NCI-H2196 (cell line): Measurements from ENCODE around the gene PROK1.

Source experiments
- DNase-seq: peaks from one replicate; lab custom pipeline; 2025; ENCODE audit not compliant: unreplicated experiment; lab: John Stamatoyannopoulos, UW

The PROK1 gene

GRCh38 chr1:110487726-110488125, 36.8 kb downstream of the PROK1 start:
- DNase-seq: no peak

- DNase-seq: no peak
Observed at GRCh38 chr1:110488161-110488560, 37.2 kb downstream of the PROK1 start.

GRCh38 chr1:110488867-110489266, 37.9 kb downstream of the PROK1 start:
- DNase-seq: no peak

GRCh38 chr1:110489406-110489805, 38.5 kb downstream of the PROK1 start:
- no peak for DNase-seq

- no peak for DNase-seq
Observed at GRCh38 chr1:110489973-110490542, 39.1 kb downstream of the PROK1 start.

- no peak for DNase-seq
Observed at GRCh38 chr1:110490791-110491451, 40.0 kb downstream of the PROK1 start.

GRCh38 chr1:110492573-110492972, 41.6 kb downstream of the PROK1 start:
- DNase-seq: no peak

GRCh38 chr1:110493059-110493699, 42.2 kb downstream of the PROK1 start:
- DNase-seq: no peak

- no peak for DNase-seq
Observed at GRCh38 chr1:110494036-110494435, 43.1 kb downstream of the PROK1 start.

GRCh38 chr1:110494522-110495406, 43.8 kb downstream of the PROK1 start:
- no peak for DNase-seq

- peak; percentile 83 for DNase-seq
Observed at GRCh38 chr1:110495926-110496600, 45.1 kb downstream of the PROK1 start.

- DNase-seq: no peak
Observed at GRCh38 chr1:110498270-110498669, 47.3 kb downstream of the PROK1 start.

GRCh38 chr1:110501488-110502132, 50.7 kb downstream of the PROK1 start:
- peak; percentile 7 for DNase-seq

- no peak for DNase-seq
Observed at GRCh38 chr1:110502402-110503151, 51.6 kb downstream of the PROK1 start.

GRCh38 chr1:110503471-110503870, 52.5 kb downstream of the PROK1 start:
- DNase-seq: no peak

GRCh38 chr1:110504226-110504625, 53.3 kb downstream of the PROK1 start:
- no peak for DNase-seq

- no peak for DNase-seq
Observed at GRCh38 chr1:110505596-110505995, 54.6 kb downstream of the PROK1 start.

GRCh38 chr1:110506541-110506940, 55.6 kb downstream of the PROK1 start:
- DNase-seq: no peak
